Tibial nerve (tissue), 3 donors: ENCODE measurements around the gene GPR142.

Experiments used
- CTCF ChIP-seq, 5 experiments: fragments of 200-600 bp in 3 of 5; fragments of 450-650 bp in 2 of 5; sonication (generic) in 3 of 5; IDR thresholded peaks; one replicate each; pipeline ENCODE4 v1.5.1; 2016 to 2019; ENCODE audit warnings: antibody characterized with exemption in 5 of 5, mild to moderate bottlenecking in 3 of 5, moderate library complexity in 2 of 5
- POLR2A ChIP-seq, 2 donors: fragments of 450-650 bp; IDR thresholded peaks; one replicate each; pipeline ENCODE4 v1.6.1; 2017; ENCODE audit warnings: antibody characterized with exemption in 2 of 2, mild to moderate bottlenecking in 2 of 2, moderate library complexity in 2 of 2

- no peak for TF ChIP-seq CTCF (IDR thresholded peaks at IDR 0.05)
- TF ChIP-seq POLR2A (IDR thresholded peaks at IDR 0.05) = no peak
Observed at GRCh38 chr17:74391771-74392170, 24.5 kb downstream of the GPR142 start.
